Measurements from ENCODE around the gene ICAM1.
A peak's percentile ranks its signal among the peaks of the same experiment; 100 is the strongest.

The ICAM1 gene

DNA sequence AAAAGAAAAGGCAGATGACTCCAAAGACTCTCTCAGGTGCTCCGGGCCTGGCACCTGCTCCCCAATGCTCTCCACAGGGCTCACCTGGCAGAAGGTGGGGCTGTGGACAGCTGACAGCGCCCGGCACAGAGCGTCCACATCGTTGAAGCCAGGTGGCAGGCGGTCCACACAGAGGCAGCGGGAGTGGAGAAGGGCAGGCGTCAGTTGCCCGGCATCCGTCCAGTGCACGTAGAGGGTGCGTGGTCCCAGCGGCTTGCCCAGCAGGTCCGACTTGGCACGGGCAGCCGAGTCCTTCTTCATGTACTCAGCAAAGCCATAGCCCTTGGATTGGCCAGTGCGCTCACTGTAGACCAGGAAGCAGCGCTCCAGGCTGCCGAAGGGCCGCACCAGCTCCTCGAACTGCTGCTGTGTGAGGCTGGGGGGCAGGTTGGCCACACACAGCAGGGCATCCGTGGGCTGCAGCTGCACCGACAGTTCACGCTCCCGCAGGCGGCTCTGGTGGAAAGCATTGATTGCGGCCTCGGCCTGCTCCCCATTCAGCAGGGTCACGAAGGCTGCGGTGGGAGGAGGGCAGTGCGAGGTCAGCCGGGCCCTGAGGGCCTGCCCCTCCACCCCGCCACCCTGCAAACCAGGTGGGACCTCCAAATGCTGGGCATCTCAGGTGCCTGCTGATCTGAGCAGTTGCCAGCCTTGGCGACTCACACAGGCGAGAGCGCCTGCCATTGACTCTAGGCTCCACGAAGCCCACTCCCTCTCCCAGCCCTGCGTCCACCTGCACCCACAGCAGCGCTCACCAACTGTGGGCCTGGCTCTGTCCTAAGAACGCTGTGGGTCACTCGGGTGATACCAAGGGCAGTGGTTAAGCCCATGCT lies 57.9 kb downstream of the ICAM1 start:
- no peak for DNase-seq

DNA sequence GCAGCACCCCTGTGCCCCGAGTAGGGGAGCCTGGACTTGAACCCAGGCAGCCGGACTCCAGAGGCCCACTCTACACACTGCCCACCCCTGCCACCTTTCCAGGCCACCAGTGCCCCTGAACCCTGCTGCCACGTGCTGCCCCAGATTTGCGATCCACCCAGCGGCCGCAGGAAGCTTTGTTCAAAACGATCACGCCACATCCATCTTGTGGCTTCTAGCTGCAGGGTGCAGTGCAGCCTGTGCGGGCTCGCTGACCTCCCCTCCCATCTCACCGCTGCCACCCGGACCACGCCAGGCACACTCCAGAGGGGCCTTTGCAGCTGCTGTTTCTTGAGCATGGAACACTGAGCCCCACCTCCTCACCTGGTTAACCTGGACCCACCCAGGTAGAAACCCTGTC lies 58.6 kb downstream of the ICAM1 start:
- DNase-seq: no peak

DNA sequence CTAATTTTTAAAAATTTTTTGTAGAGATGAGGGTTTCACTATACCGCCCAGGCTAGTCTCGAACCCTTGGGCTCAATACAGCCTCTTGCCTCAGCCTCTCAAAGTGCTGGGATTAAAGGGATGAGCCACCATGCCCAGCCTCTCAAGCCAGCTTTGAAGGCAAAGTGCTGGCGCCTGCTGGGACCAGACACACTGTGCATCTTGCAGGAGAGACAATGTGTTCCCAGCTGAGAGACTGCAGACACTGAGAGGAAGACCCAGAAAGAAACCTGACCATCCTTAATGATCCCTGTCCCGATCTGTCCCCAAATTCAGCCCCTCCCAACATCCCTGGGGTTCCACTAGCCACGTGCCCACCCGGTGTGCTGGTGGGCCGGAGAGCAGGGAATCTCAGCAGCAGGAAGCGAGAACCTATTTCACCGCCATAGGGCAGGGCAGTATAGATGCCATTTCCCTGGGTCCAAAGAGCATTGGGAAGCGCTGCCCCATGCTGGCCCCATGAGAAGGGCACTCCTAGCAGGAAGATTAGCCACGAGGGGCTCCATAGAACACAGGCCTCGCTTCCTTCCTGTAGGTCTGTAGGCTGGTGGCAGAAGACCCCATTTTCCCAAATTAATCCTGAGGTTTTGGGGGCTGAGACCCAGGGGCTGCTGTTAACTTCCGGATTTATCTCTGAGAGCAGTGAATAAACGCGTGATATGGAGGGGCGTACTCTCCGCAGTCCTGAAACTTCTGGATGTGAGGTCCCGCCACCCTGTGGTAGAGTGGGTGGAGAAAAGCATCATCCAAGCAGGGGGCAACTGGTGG lies 61.4 kb downstream of the ICAM1 start:
- no peak for DNase-seq

DNA sequence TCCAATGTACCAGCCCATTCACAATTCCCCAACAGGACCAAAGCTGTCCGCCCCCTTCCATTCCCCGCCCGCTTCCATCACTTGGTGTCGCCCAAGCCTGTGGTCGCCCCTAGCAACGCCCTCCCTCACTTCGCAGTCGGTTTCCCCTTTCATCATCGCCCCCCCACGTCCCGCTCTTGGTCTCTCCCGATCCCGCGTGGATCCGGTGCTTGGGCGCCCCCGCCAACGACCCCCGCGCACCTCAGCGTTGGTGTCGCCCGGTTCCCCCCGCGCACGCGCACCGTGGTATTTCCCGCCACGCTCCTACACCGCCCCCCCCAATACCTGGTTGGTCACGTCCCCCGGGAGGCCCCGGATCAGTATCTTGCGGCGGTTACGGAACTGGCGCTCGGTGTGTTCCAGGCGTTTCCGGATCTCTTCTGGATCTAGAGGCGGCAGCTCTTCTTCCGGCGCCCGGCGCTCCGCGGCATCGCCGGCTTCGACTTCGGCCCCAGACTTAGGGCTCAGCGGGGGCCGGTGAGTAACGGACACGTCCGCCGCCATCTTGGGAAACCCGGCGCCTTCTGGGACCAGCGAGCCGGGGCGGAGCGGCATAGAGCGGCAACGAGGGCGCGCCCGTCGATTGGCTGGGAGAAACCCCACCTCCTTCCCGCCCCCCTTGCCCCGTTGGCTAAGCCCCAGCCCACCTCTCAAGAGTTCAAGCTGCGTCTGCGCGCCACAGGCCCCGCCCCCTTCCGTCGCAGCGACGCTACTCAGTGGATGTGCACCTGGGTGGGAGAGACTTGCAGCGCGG lies 62.2 kb downstream of the ICAM1 start, which contains the start of gene RAVER1:
TSS of gene RAVER1 (minus strand) at position 565 of the 793 bp plus-strand sequence. CDS start at position 543, 22 bp downstream.
- peak; percentile 92 for DNase-seq

DNA sequence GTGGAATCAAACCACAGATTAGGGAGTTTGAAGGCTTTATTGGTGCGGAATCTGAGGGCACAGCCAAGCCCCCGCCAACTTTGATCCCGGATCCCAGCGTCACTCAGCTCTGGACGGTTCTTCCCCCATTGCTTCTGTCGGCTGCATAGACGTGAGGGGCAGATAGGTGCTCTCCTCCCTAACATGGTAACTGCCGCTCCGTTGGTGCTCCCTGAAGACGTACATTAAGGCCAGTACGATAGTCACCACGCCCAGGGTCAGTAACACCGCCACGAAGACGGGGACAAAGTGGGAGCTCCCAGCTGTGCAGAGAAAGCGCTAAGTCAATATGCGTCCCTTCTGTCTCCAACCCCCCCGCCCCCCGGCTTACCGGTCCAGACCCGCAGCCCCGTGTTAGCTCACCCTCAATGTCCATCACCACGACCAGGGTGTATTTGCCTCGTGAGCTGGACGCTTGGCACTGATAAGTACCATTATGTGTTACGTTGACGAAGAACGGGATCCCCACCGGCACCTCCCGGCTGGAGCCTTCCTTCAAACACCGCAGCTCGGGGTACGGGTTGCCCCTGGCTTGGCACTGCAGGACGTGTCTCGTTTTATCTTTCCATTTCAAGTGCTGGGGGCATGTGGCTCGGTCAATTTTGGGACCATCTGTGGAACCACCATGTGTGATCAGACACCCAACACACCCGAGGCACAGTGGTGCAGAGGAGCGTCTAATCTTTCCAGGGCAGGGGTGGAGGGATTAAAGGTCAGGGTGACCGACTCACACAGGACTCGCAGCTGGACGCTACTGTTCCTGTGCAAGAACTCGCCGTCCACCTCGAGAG lies 63.1 kb downstream of the ICAM1 start:
- no peak for DNase-seq

DNA sequence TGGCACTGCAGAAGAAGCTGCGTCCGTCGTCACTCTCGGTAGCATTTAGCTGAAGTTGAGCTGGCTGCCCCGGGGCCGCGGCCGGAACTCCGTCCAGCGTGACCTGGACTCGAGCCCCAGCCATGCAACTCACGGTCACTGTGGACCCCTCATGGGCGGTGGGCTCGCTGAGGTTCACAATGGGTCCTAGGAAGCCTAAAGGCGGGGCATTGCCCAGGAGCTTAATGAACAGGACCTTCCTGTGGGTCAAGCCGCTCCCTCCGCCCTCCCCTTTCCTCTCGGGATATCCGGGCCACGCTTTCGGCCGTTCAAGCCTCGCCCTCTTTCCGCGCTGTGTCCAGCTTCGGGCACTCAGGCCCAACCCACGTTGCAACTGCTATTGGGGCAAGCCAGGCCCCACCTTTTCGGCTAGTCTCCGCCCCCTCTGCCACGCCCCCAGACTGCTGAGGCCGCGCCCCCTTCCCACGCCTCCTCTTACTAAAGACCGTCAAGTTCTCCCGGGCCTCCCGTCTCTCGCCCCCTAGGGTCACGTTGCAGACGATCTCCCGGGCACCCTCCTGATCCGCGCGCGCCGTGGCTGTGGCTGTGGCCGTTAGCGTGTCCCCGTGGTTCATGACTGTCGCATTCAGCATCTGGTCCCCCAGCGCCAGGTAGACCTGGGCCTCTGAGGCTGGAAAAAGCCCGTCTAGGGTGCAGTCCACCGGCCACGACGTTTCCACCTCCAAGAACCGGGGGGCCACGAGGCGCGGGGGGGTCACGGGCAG lies 63.9 kb downstream of the ICAM1 start:
- peak; percentile 2 for DNase-seq

DNA sequence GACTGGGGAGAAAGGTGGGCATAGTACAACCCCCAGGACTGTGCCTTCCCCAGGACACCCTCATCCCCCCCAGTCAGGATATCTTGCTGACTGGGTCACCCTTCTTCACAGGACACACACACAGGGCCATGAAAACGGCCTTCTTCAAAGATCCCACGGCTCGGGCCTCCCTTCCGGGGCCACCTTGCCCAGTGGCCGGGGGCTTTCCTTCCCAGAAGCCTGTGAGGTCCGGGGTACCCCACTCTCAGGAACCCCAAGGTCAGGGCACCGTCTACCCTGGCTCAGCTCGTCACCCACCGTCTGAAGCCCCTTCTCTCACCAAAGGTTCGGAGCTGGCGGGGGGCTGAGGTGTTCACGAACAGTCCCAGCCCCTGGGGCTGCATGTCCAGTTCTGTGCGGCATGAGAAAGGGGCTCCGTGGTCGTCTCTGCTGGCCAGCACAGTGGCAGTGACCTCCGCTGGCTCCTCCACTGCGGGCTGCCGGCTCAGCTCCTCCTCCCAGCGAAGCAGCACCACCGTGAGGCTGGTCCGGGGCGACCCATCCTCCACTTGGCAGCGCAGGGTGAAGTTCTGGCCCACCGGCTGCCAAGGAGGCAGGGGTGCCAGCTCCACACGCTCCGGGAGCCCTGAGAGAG lies 64.5 kb downstream of the ICAM1 start:
- DNase-seq: no peak
